ENCODE measurements around the gene NEURL3.

GRCh38 chr2:96489663-96490062 is 15.5 kb downstream of the NEURL3 start:
- TF ChIP-seq CTCF (IDR thresholded peaks at IDR 0.05; ENCODE audit: low read depth, low read length) (no peak), EZH2phosphoT487 (IDR thresholded peaks at IDR 0.05; ENCODE audit: low read depth) (no peak)
